Keratinocyte (primary cell): Measurements from ENCODE around the gene BID. TPM values are rescaled to one million over a fixed set of nuclear protein-coding genes. Genes with fewer than 3 reads are reported as not detected.

Experiments
- DNase-seq: peaks from one replicate; pipeline ENCODE4 v3.0.0-alpha.2; 2011; ENCODE audit warnings: low read depth, missing footprints, low spot score
- FAIRE-seq: peaks from 2 replicates; lab custom pipeline; 2011; peaks lifted over from hg19 to GRCh38; lab: Jason Lieb, UNC
- H2AFZ ChIP-seq: 2 replicates; pipeline ENCODE4 v1.6.0; 2012; ENCODE audit warnings: low read length, control low read depth, inconsistent platforms; ENCODE audit not compliant: control insufficient read depth
- H3K27ac ChIP-seq: 2 replicates; pipeline ENCODE4 v1.5.1; 2011; ENCODE audit warnings: low read length; ENCODE audit not compliant: control insufficient read depth, insufficient read depth
- H3K27me3 ChIP-seq: 3 replicates; pipeline ENCODE4 v1.6.0; 2011; ENCODE audit warnings: low read length; ENCODE audit not compliant: control insufficient read depth, insufficient read depth; ENCODE audit errors: extremely low read depth
- H3K36me3 ChIP-seq, 2 experiments: 2 replicates in 1 of 2; 3 replicates in 1 of 2; pipeline ENCODE4 v1.5.1; 2011; ENCODE audit warnings: low read length in 2 of 2, mild to moderate bottlenecking in 1 of 2; ENCODE audit not compliant: control insufficient read depth in 2 of 2, insufficient read depth in 2 of 2; ENCODE audit errors: extremely low read depth in 1 of 2
- H3K4me1 ChIP-seq: 3 replicates; pipeline ENCODE4 v1.5.1; 2011; ENCODE audit warnings: low read length; ENCODE audit not compliant: control insufficient read depth, insufficient read depth; ENCODE audit errors: extremely low read depth
- H3K4me2 ChIP-seq: 3 replicates; pipeline ENCODE4 v1.6.0; 2011; ENCODE audit warnings: low read depth, low read length; ENCODE audit not compliant: control insufficient read depth, insufficient read depth; ENCODE audit errors: extremely low read depth
- H3K4me3 ChIP-seq, 3 experiments: fragments of 200-600 bp in 1 of 3; sonication (generic) in 1 of 3; 2 replicates in 2 of 3; 3 replicates in 1 of 3; pipeline ENCODE4 v1.5.1; 2011 to 2016; ENCODE audit warnings: low read length in 3 of 3, mild to moderate bottlenecking in 3 of 3, control low read depth in 2 of 3, inconsistent platforms in 1 of 3, low read depth in 1 of 3, mixed read lengths in 1 of 3, mixed run types in 1 of 3, moderate library complexity in 1 of 3; ENCODE audit not compliant: control insufficient read depth in 2 of 3, insufficient read depth in 2 of 3; ENCODE audit errors: extremely low read depth in 1 of 3
- H3K79me2 ChIP-seq: 2 replicates; pipeline ENCODE4 v1.6.0; 2012; ENCODE audit warnings: low read length; ENCODE audit not compliant: control insufficient read depth, insufficient read depth
- H3K9ac ChIP-seq: 3 replicates; pipeline ENCODE4 v1.6.0; 2011; ENCODE audit warnings: low read length; ENCODE audit not compliant: control insufficient read depth, insufficient read depth; ENCODE audit errors: extremely low read depth
- H3K9me1 ChIP-seq: 3 replicates; pipeline ENCODE4 v1.6.0; 2011; ENCODE audit warnings: low read length; ENCODE audit not compliant: control insufficient read depth, insufficient read depth; ENCODE audit errors: extremely low read depth
- H3K9me3 ChIP-seq: 2 replicates; pipeline ENCODE4 v1.5.1; 2012; ENCODE audit warnings: low read depth, low read length; ENCODE audit not compliant: control insufficient read depth
- H4K20me1 ChIP-seq: 3 replicates; pipeline ENCODE4 v1.6.0; 2011; ENCODE audit warnings: low read length; ENCODE audit not compliant: control insufficient read depth, insufficient read depth; ENCODE audit errors: extremely low read depth
- EZH2 ChIP-seq: IDR thresholded peaks from one replicate; pipeline ENCODE4 v1.6.1; 2012; ENCODE audit warnings: inconsistent platforms, mild to moderate bottlenecking, low read length, moderate library complexity
- dilution Hi-C: fragments of 300-500 bp; cut with MboI; formaldehyde crosslinking; loops from one replicate; pipeline ENCODE4 v1.7.0; 2020; ENCODE audit warnings: low sequenced_read_pairs; ENCODE audit not compliant: extremely low pct_ligation_motif_present
- polyA plus RNA-seq, 5 experiments: library from polyadenylated mRNA; depleted of rRNA in 3 of 5; stranded (reverse) in 3 of 5; stranded (forward) in 1 of 5; unstranded in 1 of 5; fragments of >200 nt; gene quantifications; 1 replicate in 1 of 5; 2 replicates in 3 of 5; 3 replicates in 1 of 5; pipeline versions ENCODE4 v1.2.1 to v1.2.3, GENCODE V29; 2011 to 2012; ENCODE audit warnings: missing spikeins in 2 of 5, low read depth in 1 of 5, low replicate concordance in 1 of 5
- TF ChIP-seq, protein P1 (sequence below), 3 experiments: IDR thresholded peaks in 1 of 3; conservative IDR thresholded peaks in 1 of 3; optimal IDR thresholded peaks in 1 of 3; 2 replicates in 2 of 3; 3 replicates in 1 of 3; pipeline versions ENCODE3 to v1.5.1; 2011; ENCODE audit warnings: low read length in 3 of 3, mild to moderate bottlenecking in 3 of 3, moderate library complexity in 2 of 3, control low read depth in 1 of 3, inconsistent platforms in 1 of 3; ENCODE audit not compliant: insufficient read depth in 2 of 3; ENCODE audit errors: extremely low read depth in 1 of 3

The BID gene
- polyA plus RNA-seq, 1 donor (not counting 4 experiments of a cell fraction or from before 2014, with no cell fraction given) = 46.0 TPM

GRCh38 chr22:17794726-17795542 lies 20.7 kb upstream of the BID start:
- Histone ChIP-seq H3K27ac (no peak overlapping the region), H3K9me3 (no peaks in the 10 kb centered on the region), H3K4me2 (no peak overlapping the region), H3K4me3 (no peak overlapping the region), H3K9me1 (no peaks in the 10 kb centered on the region), H3K27me3 (no peaks in the 10 kb centered on the region), H4K20me1 (no peaks in the 10 kb centered on the region), H3K4me1 (no peaks in the 10 kb centered on the region), H2AFZ (no peak overlapping the region), H3K36me3 (peaks cover 14 to 21% of the 10 kb centered on the region in 2 experiments), H3K9ac (no peak overlapping the region), H3K79me2 (no peaks in the 10 kb centered on the region)
- no peak for TF ChIP-seq EZH2
- TF ChIP-seq, protein P1, sequence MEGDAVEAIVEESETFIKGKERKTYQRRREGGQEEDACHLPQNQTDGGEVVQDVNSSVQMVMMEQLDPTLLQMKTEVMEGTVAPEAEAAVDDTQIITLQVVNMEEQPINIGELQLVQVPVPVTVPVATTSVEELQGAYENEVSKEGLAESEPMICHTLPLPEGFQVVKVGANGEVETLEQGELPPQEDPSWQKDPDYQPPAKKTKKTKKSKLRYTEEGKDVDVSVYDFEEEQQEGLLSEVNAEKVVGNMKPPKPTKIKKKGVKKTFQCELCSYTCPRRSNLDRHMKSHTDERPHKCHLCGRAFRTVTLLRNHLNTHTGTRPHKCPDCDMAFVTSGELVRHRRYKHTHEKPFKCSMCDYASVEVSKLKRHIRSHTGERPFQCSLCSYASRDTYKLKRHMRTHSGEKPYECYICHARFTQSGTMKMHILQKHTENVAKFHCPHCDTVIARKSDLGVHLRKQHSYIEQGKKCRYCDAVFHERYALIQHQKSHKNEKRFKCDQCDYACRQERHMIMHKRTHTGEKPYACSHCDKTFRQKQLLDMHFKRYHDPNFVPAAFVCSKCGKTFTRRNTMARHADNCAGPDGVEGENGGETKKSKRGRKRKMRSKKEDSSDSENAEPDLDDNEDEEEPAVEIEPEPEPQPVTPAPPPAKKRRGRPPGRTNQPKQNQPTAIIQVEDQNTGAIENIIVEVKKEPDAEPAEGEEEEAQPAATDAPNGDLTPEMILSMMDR (optimal IDR thresholded peaks at IDR 0.05 in 1 of 3, IDR thresholded peaks at IDR 0.05 in 1 of 3, conservative IDR thresholded peaks at IDR 0.05 in 1 of 3; ENCODE audit: extremely low read depth in 1 of 3, insufficient read depth in 2 of 3, low read length in 3 of 3) = no peak
- FAIRE-seq (no peak), DNase-seq (no peak)
- dilution Hi-C loops = no loop called here

DNA sequence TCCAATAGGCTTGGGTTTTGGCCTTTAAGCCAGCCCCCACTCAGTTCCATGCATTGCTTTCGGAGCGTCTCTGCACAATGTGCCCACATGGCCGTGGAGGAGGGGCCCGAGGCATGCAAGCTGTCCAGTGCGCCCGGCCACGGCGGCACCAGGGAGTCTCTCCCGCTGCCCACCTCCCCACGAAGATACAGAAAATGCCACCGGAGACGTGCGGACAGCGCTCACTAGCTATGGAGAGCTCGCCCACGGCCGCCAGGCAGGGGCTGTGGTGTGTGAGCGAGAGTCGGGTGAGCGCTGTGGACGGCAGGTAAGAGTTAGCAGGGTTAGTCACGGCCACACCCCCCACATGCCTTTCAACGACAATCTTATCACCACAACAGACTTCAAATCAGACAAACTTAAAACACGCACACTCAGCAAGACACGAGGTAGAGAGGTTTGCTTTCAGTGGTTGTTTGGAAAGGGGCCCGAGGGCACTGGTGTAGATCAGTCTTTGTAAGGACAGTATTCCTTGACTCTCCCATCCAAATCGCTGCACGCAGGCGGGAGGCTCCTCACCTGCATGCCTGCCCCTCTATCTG lies 18.7 kb upstream of the BID start:
- no peak overlapping the region for H3K4me2 ChIP-seq
- H3K36me3 ChIP-seq = peaks cover 17 to 33% of the 10 kb centered on the region in 2 experiments
- H2AFZ ChIP-seq = no peak overlapping the region
- dilution Hi-C loops = no loop called here
- no peak for TF ChIP-seq EZH2
- TF ChIP-seq, protein P1 (optimal IDR thresholded peaks at IDR 0.05 in 1 of 3, IDR thresholded peaks at IDR 0.05 in 1 of 3, conservative IDR thresholded peaks at IDR 0.05 in 1 of 3; ENCODE audit: extremely low read depth in 1 of 3, insufficient read depth in 2 of 3, low read length in 3 of 3) = no peak
- no peak overlapping the region for H3K4me3 ChIP-seq
- no peaks in the 10 kb centered on the region for H4K20me1 ChIP-seq
- H3K9ac ChIP-seq = no peak overlapping the region
- no peaks in the 10 kb centered on the region for H3K79me2 ChIP-seq
- no peaks in the 10 kb centered on the region for H3K9me1 ChIP-seq
- H3K27ac ChIP-seq = no peak overlapping the region
- no peaks in the 10 kb centered on the region for H3K4me1 ChIP-seq
- H3K27me3 ChIP-seq = no peaks in the 10 kb centered on the region
- no peak for DNase-seq
- FAIRE-seq = no peak
- H3K9me3 ChIP-seq = no peaks in the 10 kb centered on the region
